ENCODE measurements around the gene SMIM41.
A peak's percentile ranks its signal among the peaks of the same experiment; 100 is the strongest.

Gene SMIM41

DNA sequence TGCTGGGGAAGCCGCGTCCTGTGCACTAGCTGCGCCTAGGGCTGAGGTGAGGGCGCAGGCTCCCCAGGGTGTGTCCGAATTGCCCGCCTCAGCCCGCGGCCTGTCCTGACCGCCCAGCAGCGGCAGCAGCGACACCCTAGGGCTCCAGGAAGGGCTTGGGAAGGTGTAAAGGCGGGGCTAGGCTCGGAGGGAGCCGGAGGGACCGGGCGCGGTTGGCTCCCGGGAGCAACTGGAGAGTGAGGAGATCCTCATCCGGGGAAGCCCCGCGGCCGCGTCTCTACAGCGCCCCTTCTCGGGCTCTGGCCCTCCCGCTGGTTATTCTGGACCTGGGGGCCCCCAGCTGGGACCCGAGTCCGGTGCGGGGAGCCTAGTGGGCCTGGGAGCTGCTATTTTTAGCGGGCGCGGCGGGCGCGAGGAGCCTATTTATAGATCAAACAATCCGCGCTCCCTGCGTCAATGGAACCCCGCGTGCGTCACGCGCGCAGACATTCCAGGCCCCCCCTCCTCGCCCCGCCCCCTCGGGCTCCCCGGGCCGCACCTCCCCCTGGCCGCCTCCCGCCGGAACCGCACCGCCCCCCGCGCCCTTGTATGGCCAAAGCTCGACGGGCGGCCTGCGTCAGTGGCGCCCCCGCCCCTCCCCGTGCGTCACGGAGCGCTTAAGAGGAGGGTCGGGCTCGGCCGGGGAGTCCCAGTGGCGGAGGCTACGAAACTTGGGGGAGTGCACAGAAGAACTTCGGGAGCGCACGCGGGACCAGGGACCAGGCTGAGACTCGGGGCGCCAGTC is 28.6 kb upstream of the SMIM41 start, which contains the start of gene NR4A1:
TSS of gene NR4A1 (plus strand) at position 685 of the 784 bp plus-strand sequence. CDS start 2,887 bp downstream, outside the sequence.
- DNase-seq: peak; percentile 98

DNA sequence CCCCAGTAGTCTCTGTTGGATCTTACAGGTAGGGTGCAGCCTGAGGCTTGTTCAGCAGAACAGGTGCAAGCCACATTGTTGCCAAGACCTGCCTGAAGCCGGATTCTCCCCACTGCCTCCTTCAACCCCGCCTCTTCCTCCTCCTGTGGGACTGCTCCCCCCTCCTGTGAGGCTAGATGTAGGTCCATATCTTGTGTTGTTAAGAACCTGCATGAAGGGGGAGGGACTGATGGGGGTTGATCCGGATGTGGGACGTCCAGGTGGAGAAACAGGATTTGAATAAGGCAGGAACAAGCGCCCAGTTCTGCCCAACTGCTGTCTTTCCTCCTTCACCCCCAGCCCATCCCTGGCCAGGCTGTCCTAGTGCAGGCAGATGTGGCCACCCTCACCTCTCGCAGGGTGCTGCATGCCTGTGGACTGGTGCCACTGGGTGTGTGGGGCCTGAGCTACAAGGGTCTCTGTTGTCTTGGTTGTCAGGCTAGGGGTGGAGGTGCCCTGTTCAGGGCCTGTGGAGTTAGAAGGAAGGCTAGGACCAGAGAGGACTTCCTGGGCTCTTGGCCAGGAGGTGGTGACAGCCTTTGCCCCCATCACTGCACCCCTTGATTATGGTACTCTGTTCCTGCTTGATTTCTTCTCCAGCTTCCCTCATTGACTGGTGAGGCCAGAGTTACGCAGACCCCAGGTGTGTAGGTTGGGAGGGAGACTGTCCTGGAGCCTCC is 26.9 kb upstream of the SMIM41 start:
- peak; percentile 41 for DNase-seq

DNA sequence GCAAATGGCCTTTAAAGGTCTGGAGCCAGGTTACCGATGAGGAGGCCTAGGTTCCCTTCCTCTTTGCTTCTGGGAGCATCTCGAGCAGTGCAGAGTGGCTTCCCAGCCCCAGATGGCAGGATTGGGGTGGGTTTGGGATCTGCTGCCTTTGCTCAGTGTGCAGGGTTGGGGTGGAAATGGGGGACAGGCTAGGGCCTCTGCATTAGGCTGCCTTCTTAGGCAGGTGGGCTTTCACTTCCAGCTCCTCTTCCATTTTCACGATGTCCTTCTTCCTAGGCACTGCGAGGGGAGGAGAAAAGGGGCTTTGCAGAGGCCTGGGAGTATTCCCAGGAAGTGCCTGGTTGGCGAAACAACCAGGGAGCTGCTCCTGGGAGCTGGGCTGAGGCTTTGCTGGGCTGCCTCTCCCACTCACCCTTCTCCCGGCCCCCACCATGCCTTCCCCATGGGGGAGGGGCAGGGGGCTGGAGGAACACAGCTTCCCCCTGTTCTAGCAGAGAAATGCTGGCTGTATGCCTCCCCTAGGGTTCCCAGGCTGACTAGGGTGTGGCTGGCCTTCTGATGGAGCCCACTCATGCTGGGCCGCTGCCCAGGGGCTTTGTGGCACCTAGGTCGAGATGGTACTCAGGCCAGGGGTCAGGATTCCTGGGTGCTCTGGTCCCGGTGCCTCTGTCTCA is 25.8 kb upstream of the SMIM41 start:
- DNase-seq: no peak

DNA sequence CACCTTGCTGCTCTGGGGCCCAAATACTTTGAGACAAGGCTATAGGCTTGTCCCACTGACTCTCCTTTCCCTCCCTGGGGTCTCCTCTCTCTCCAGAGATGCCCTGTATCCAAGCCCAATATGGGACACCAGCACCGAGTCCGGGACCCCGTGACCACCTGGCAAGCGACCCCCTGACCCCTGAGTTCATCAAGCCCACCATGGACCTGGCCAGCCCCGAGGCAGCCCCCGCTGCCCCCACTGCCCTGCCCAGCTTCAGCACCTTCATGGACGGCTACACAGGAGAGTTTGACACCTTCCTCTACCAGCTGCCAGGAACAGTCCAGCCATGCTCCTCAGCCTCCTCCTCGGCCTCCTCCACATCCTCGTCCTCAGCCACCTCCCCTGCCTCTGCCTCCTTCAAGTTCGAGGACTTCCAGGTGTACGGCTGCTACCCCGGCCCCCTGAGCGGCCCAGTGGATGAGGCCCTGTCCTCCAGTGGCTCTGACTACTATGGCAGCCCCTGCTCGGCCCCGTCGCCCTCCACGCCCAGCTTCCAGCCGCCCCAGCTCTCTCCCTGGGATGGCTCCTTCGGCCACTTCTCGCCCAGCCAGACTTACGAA is 25.2 kb upstream of the SMIM41 start:
- no peak for DNase-seq

GRCh38 chr12:52054833-52055730 is 24.4 kb upstream of the SMIM41 start:
- no peak for DNase-seq

DNA sequence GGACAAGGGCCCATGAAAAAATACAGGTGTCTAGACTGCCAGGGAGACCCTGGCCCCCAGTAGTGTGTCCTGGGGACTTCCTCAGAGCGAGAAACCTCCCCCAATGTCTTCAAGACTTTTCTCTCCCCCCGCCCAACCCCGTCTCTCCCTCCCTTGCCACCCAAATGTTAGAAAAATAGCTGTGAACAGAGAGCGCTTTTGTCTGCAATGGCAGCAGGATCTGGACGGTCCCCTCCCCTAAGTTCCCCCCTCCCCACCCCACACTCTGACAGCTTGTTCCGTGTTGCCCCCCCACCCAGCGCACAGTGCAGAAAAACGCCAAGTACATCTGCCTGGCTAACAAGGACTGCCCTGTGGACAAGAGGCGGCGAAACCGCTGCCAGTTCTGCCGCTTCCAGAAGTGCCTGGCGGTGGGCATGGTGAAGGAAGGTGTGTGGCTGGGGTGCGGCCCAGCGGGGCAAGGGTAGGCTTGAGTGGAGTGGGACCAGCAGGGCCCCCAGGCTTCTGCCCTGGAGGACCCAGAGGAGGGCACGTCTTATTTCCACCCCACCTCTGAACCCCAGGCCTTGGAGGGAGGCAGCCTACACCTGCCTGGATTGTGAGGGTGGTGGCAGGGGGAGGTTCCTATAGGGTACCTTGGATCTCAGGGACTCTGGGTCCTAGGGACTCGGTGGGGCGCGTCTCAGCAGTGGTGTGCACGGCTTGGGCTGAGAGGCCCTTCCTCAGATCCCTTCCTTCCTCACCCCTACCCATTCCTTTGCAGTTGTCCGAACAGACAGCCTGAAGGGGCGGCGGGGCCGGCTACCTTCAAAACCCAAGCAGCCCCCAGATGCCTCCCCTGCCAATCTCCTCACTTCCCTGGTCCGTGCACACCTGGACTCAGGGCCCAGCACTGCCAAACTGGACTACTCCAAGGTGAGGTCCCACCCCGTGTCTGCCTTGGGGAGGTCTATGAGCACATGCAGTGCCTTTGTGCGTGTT is 23.5 kb upstream of the SMIM41 start:
- no peak for DNase-seq

DNA sequence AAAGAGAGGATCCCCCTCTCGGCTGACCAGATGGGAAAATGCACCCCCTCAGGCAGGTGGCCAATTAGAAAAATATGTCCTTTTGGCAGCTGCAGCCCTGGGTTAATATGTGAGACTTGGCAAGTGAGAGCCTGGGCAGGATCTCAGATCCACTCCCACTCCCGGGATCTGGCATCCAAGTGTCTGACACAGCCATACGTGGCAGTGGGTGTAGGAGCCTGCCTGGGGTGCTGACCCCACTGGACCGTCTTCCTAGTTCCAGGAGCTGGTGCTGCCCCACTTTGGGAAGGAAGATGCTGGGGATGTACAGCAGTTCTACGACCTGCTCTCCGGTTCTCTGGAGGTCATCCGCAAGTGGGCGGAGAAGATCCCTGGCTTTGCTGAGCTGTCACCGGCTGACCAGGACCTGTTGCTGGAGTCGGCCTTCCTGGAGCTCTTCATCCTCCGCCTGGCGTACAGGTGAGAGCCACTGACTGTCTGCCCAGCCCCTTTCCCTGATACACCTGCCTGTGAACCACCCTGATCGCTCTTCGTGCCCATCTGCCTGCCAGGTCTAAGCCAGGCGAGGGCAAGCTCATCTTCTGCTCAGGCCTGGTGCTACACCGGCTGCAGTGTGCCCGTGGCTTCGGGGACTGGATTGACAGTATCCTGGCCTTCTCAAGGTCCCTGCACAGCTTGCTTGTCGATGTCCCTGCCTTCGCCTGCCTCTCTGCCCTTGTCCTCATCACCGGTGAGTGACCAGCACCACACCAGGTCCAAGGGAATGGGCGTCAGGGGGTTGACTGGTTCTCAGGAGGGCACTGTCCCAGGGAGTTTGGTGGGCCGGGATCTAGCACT is 22.5 kb upstream of the SMIM41 start:
- no peak for DNase-seq

GRCh38 chr12:52057638-52058576 is 21.6 kb upstream of the SMIM41 start:
- no peak for DNase-seq

DNA sequence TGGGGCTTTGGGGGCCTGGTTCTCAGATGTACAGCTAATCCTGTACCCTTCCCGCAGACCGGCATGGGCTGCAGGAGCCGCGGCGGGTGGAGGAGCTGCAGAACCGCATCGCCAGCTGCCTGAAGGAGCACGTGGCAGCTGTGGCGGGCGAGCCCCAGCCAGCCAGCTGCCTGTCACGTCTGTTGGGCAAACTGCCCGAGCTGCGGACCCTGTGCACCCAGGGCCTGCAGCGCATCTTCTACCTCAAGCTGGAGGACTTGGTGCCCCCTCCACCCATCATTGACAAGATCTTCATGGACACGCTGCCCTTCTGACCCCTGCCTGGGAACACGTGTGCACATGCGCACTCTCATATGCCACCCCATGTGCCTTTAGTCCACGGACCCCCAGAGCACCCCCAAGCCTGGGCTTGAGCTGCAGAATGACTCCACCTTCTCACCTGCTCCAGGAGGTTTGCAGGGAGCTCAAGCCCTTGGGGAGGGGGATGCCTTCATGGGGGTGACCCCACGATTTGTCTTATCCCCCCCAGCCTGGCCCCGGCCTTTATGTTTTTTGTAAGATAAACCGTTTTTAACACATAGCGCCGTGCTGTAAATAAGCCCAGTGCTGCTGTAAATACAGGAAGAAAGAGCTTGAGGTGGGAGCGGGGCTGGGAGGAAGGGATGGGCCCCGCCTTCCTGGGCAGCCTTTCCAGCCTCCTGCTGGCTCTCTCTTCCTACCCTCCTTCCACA is 20.7 kb upstream of the SMIM41 start:
- DNase-seq: peak; percentile 33

DNA sequence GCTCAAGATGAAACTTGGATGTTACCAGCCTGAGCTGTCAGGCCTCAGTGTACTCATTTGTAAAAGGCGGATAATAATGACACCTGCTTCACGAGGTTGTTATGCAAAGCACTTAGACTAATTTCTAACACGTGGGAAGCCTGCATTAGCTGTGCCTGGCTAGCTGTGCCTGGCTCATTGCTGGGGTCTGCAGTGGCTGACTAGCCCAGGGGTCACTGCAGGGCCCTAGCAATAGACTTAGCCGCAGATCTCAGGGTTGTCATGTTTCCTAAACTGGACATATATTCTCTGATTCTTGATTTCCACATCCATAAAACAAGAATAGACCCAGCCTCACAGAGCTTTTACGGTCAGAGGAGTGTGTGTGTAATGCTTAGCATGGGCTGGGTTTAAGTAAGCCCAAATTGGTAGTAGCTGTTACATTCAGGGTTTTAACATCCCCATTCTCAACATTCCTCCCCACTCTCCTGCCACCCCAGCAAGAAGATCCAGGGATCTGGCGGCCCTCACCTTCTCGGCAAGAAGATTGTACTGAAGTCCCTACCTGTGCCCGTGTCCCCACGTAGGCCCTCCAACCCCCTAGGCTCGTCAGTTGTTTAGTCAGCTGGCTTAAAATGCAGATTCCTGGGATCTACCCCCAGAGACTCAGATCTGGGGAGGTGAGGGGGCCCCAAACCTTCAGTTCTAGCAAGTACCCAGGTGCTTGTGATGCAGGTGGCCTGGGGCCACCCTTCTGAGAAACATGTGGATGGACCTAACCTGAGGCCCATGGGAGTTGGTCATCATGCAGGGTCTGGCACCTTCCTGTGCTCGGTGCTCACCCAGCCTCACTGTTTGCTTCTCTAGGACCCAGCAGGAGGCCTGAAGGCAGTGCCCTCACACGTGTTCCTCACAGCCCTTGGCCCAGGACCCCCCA is 19.7 kb upstream of the SMIM41 start:
- DNase-seq: peak; percentile 70

DNA sequence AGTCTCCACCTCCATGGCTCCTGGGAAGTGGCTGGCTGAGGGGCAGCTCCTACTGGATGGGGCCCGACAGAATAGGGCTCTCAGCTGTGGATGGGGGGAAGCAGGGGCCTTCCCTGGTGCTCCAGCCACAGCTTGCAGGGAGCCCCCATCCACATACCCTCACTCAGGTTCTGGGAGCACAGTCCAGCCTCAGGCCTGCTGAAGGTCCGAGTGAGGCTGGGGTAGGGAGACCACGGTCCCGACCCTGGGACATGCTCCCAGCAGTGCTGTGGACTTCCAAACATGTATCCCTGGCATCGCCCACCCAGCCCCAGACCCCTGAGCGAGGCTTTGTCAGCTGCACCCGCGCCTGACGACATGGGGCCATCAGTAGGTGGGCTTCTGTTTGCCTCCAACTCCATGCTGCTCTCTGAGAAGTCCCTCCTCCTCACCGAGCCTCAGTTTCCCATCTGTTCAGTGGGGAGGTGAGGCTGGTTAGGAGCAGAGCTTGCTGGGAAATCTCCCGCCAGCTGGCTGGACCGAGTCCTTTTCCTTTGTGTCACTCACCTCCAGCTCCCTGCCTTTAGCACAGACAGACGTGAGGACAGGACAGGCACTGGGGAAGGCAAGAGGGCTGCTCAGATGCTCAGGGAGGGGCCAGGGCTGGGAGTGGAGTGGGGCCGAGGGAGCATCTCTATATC is 18.9 kb upstream of the SMIM41 start:
- DNase-seq: peak; percentile 40

DNA sequence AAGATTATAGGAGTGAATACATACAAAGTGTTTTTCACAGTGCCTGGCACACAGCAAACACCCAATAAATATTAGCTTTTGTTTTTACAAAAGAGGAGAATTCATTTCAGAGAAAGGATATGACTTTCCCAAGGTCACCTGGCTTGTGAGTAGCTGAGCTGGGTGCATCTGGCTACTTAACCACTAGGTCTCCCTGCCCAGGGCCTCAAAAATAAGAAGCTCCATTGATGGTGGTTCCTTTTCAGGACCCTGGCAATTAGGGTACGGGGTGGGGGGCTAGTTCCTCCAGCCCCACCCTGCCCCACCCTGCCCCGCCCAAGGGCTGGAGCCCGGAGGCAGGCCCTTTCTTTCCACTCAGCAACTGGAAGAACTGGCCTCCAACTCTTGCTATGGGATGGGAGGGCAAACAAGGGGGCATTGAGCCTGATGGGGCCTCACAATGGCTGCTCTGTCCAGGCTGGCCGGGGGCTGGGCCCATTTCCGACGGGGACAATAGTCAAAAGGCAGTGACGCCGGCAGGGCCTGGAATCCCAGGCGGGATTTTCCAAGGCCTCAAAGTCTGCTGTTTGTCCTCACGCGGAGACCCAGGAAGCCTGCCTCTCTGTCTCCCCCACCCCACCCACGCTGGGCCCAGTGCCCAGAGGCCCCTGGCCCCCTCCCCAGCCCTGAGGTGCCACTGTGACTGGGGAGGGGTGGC is 17.9 kb upstream of the SMIM41 start:
- no peak for DNase-seq

DNA sequence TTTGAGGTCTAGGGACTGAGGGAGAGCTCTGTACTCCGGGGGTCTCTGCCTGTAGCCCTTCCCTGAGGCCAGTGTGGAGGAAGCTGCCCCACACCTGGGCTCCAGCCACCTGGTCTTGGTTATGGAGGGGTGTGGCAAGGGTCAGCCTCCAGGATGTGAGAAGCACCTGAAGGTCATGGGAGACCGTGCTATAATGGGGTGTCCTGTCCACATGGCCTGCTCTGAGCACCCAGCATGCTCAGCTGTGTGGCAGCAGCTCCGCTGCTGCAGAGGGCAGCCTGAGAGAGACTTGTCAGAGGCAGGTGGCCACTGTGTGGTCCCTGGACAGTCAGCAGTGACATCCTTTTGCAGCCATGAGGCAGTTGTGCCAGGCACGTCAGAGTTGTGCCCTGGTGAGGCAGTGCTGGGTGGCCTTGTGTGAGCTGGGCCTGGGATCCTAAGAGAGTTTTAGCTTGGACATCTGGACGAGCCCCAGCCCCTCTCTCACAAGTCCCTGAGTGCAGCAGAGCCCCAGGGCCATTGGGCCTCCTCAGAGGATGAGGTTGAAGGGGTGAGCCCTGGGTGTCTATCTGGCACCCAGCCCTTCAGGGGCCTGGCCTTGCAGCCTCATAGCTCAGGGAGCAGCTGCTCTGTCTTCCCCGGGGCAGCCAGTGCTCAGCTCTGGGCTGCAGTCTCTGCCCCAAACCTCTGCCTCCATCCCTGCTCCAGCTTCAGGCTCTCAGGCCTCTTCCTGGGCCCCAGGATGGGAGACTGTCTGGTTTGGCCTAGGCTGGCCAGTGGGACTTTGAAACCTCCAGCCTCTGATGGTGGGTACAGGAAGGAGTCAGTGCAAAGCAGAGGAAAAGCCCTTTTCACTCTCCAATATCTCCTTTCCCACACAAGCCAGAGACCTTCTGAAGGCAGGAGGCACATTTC is 17.1 kb upstream of the SMIM41 start:
- no peak for DNase-seq

DNA sequence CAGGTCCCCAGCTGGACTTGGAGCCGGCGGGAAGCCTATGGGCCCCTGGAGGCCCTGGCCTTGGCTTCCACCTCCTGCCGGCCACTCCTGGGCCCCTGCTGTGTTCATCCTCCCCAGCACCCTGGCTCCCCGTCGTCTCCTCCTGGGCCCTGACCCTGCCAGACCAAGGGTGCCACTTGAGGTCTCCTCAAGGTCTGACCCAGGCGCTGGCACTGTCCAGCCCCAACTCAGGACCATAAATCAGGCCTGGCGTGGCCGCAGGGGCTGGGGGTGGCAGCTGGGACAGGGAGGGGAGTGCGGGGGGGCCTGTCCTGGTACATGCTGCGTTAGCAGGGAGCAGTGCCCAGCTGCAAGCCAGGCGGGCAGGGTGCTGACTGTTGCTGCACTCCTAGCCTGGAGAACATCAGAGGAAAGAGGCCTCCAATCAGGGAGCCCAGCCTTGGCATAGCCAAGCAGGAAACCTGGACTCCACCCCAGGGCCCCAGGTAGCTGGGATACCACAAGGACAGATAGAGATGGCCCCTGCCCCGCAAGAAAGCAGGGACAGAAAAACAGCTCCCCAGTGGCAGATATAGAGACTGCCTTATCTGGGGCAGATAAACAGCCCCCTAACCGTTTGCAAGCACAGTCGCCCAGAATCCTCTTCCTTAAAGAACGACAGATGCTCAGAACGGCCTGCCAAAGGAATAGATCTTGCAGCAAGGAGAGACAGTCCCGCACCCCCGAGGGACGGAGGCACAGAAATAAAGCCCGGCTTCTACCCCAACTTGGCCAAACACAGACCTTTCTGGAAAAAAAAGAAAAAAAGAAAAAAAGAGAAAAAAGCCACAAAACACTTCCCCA is 16.2 kb upstream of the SMIM41 start:
- DNase-seq: no peak

All from CD4-positive, alpha-beta T cell treated with Interleukin-15 for 1 hour (primary cell).